Renal cortical epithelial cell (primary cell): ENCODE results near the gene IL17RB. TPM values are rescaled to one million over a fixed set of nuclear protein-coding genes. Genes with fewer than 3 reads are reported as not detected.
A peak's percentile ranks its signal among the peaks of the same experiment; 100 is the strongest.

ENCODE experiments used
- DNase-seq: peaks from one replicate; pipeline ENCODE4 v3.0.0-alpha.2; 2011; ENCODE audit warnings: low read depth
- total RNA-seq: library from RNA; depleted of rRNA; stranded (reverse); fragments of >200 nt; gene quantifications from 2 replicates; pipeline ENCODE4 v1.2.3, GENCODE V29; 2014

IL17RB gene
- total RNA-seq, 1 donor from 2014 or later = 10.9 TPM

- peak; percentile 21 for DNase-seq
Observed at GRCh38 chr3:53858096-53858741, 11.9 kb downstream of the IL17RB start.

- DNase-seq = no peak
Observed at GRCh38 chr3:53859178-53859577, 12.8 kb downstream of the IL17RB start.

GRCh38 chr3:53860196-53860595, 13.8 kb downstream of the IL17RB start:
- DNase-seq = no peak

GRCh38 chr3:53862241-53862640, 15.9 kb downstream of the IL17RB start:
- DNase-seq = peak; percentile 54

GRCh38 chr3:53863145-53863544, 16.8 kb downstream of the IL17RB start:
- DNase-seq = no peak

- no peak for DNase-seq
Observed at GRCh38 chr3:53865732-53866499, 19.5 kb downstream of the IL17RB start.

GRCh38 chr3:53880396-53881345, 34.3 kb downstream of the IL17RB start:
- DNase-seq = peak; percentile 50

- DNase-seq = peak; percentile 55
Observed at GRCh38 chr3:53881691-53882593, 35.6 kb downstream of the IL17RB start, which contains the start of gene ACTR8. TSS of gene ACTR8 (minus strand) at chr3:53882152. CDS start at chr3:53882101, 51 bp downstream.

- DNase-seq = no peak
Observed at GRCh38 chr3:53883008-53883407, 36.6 kb downstream of the IL17RB start.

GRCh38 chr3:53884623-53885022, 38.3 kb downstream of the IL17RB start:
- DNase-seq = no peak

- no peak for DNase-seq
Observed at GRCh38 chr3:53885239-53885638, 38.9 kb downstream of the IL17RB start.

- DNase-seq = no peak
Observed at GRCh38 chr3:53887446-53887845, 41.1 kb downstream of the IL17RB start.

- no peak for DNase-seq
Observed at GRCh38 chr3:53888232-53888631, 41.9 kb downstream of the IL17RB start.

GRCh38 chr3:53890726-53891475, 44.5 kb downstream of the IL17RB start:
- peak; percentile 56 for DNase-seq

GRCh38 chr3:53891497-53892285, 45.3 kb downstream of the IL17RB start, which contains the start of gene SELENOK:
TSS of gene SELENOK (minus strand) at chr3:53891859.
- DNase-seq = peak; percentile 97

GRCh38 chr3:53892286-53892637, 45.9 kb downstream of the IL17RB start:
- no peak for DNase-seq

GRCh38 chr3:53899750-53900149, 53.4 kb downstream of the IL17RB start:
- DNase-seq = no peak

- DNase-seq = no peak
Observed at GRCh38 chr3:53900666-53901331, 54.4 kb downstream of the IL17RB start.

- no peak for DNase-seq
Observed at GRCh38 chr3:53902067-53902466, 55.7 kb downstream of the IL17RB start.
